Activated CD4-positive, CD25-positive, alpha-beta regulatory T cell treated with anti-CD3 and anti-CD28 coated beads, Interleukin-2, amount 50 U/mL, for 24 hours (primary cell): ENCODE results near the gene JAK3.
A peak's percentile ranks its signal among the peaks of the same experiment; 100 is the strongest.
"Not testable (repeated sequence)": the region's sequence is repeated elsewhere in the genome, so short reads cannot be mapped to it uniquely, and the experiment has no call there.

Source experiments
- ATAC-seq, 2 donors: fragments of 150-1000 bp; cut with Tn5 transposase; one replicate each; pipeline ENCODE4 v1.10.0; 2021; ENCODE audit warnings: mild to moderate bottlenecking in 1 of 2, moderate library complexity in 1 of 2

Gene JAK3

DNA sequence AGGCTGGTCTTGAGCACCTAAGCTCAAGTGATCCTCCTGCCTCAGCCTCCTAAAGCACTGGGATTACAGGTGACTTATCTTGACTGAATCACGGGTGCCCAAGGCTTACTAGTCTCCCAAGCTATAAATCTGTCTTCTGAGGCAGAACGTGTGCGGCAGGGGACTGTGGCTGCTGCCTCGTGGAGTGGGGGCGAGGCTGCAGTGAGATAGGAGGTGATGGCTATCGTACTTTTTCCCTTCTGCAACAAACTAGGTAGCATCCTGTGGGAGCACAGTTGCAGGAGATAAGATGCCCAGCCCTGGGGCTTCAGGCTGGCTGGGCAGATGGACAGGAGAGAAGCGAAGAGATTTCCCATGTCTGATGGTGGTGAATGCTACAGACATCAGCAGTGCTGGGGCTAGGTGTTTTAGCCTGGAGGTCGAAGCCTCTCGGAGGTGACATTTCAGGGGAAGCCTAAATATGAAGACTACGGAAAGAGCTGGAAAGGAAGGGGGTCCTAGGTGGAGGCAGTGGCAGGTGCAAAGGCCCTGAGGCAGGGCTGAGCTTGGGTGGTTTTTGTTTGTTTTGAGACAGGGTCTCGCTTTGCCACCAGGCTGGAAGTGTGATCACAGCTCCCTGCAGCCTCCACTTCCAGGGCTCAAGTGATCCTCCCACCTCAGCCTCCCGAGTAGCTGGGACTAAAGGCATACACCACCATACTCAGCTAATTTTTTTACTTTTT lies 45.5 kb downstream of the JAK3 start:
- no peak for ATAC-seq

DNA sequence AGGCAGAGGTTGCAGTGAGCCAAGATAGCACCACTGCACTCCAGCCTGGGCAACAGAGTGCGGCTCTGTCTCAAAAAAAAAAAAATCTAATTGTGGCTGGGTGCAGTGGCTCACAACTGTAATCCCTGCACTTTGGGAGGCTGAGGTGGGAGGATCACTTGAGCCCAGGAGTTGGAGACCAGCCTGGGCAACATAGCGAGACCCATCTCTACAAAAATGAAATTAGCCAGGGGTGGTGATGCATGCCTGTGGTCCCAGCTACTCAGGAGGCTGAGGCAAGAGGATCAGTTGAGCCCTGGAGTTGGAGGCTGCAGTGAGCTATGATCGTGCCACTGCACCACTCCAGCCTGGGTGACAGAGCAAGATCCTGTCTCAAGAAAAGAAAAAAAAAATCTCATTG lies 49.2 kb downstream of the JAK3 start:
- not testable (repeated sequence) for ATAC-seq

DNA sequence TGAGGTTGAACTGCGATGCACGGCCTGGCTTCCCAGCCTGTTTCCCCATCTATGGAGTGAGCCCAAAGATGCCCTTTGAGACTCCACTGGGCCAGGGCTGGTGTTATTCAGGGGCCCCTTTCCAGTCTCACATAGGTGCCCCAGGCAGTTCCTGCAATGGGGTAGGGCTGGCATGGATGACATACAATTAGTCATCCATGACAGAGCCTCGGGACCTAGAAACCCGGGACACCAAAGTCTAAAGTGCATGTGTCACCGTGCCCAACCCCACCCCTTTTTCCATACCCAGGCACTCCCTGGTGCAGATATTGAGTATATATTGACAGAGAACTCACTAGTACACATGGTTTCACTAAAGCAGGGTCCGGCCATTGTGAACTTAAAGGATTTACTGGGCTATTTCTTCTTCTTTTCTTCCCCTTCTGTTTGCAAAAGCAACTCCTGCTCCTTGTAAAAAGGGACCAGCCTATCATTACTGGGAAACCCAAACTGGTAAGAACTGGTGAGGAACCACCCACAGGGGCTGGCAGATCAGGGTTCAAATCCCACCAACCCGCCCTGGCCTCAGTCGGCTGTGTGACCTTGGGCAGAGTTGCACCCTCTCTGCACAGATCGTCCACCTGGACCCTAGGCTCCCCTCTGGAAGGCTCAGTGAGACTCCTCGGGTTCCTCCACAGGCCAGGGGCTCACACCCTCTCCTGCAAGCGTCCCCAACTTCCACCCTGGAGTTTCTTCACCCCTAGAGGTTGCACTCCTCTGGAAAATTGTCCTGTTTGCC lies 50.2 kb downstream of the JAK3 start:
- ATAC-seq: peak; percentile 94

DNA sequence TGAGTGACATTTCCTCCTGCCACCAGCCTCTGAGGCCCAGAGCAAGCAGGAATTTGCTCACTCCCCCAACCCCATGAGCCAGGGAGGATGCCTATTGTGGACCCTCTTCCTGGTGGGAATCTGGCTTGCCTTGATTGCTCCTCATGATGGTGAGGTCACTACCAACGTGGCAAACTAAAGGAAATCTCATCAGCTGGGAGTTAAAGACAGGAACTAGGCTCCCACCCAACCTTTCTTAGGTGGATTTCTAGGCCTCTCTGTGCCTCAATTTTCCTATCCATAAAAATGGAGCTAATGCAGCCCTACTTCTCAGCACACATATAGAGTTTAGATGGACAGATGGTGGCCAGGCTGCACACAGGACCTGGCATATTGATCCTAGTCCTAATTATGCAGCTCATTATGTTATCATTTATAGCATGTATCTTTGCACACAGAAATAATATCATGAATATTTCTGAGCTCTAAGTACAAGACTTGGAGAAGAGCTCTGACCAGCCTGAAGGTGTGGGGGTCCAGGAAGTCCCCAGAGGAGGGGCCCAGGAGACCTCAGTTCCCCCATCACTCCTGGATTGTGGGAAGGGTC lies 50.9 kb downstream of the JAK3 start:
- no peak for ATAC-seq

DNA sequence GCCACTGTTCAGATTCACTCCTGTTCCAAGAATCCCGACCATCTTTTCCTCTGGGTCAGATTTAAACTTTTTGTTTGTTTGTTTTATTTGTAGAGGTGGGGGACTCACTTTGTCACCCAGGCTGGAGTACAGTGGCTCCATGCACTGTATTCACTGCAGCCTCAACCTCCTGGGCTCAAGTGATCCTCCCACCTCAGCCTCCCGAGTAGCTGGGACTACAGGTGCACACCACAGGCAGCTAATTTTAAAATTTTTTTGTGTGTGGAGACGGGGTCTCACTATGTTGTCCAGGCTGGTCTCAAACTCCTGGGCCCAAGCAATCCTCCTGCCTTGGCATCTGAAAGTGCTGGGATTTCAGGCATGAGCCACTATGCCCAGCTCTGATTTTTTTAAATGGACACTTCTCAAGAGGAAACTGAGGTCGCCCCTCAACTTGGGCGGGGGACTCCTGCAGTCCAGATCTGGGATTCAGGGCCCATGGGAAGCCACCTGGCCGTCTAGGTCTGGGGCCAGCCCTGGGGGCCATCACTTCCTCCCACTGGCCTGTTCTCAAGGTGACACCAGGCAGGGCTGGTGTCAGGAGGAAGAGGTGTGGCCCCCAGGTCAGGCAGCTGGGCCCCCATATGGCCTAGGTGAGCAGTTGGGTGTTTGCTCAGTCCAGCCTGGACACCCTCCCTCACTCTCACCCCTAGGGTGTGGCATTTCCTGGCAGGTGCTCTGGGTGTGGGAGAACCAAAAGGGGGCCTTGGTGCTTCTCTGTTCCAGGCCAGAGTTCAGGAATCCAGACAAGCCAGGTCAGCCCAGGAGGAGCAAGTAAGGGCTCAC lies 51.6 kb downstream of the JAK3 start:
- ATAC-seq: no peak

DNA sequence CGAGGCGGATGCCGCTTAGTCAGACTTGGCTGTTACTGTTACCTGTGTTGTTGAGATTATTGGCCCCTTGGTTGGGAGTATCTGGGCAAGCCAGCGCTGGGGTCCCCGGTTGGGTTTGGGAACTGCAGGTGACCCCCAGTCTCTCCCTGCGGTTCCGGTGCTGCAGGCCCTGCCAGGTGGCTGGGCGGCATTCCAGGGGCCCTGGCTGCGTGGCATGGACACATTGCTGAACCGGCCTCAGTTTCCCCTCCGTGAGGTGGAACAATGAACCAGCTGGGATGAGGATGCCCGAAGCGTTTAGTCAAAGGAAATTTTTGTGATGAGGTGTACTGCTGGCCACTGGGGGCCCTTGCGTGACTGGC lies 52.3 kb downstream of the JAK3 start:
- ATAC-seq: no peak

DNA sequence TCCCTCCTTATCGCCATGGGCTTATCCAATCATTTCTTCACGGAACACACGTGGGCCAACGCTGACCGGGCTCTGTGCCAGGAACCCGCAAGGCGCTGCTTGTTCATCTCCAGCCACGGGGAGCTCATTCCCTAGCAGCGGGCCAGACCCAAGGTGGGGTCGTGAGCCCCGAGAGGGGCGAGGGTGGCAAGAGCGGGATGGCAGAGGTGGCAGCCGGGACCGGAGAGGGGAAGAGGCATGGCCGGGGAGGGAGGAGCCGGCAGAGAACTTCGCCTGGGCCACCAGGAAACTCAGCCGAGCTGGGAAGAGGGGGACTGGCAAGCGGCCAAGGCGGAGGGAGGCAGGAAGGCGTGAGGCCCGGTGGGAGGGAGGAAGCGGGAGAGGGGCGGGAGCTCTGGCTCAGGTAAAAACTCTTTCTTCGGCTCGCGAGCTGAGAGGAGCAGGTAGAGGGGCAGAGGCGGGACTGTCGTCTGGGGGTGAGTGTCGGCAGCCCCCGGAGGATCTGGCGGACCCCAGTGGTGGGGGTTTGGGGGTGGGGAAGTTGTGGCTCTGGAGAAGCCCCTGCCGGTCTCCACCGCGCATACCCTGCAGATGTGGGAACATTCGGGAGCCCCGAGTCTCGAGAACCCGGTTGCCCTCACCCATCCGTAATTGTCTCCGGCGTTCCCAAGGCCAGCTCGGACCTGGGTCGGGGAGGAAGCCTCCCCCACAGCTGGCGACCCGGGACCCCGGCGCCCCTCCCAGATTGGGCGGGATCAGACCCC lies 52.9 kb downstream of the JAK3 start, which contains the start of gene B3GNT3:
Gene B3GNT3 (plus strand): TSS at position 408 of the 764 bp plus-strand sequence. CDS start 12,670 bp downstream, outside the sequence.
- no peak for ATAC-seq

DNA sequence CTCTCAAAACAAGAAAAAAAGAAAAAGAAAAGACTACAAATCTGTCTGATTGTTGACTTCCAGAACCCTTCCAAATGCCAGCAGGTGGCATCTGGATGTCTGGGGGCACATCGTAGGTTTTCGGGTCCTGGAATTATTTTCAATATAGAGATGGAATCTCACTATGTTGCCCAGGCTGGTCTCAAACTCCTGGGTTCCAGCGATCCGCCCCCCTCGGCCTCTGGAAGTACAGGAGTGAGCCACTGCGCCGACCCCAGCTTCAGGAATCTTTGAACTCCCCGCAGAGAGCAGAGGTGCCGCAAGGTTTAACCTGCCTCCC lies 53.4 kb downstream of the JAK3 start:
- ATAC-seq: no peak

DNA sequence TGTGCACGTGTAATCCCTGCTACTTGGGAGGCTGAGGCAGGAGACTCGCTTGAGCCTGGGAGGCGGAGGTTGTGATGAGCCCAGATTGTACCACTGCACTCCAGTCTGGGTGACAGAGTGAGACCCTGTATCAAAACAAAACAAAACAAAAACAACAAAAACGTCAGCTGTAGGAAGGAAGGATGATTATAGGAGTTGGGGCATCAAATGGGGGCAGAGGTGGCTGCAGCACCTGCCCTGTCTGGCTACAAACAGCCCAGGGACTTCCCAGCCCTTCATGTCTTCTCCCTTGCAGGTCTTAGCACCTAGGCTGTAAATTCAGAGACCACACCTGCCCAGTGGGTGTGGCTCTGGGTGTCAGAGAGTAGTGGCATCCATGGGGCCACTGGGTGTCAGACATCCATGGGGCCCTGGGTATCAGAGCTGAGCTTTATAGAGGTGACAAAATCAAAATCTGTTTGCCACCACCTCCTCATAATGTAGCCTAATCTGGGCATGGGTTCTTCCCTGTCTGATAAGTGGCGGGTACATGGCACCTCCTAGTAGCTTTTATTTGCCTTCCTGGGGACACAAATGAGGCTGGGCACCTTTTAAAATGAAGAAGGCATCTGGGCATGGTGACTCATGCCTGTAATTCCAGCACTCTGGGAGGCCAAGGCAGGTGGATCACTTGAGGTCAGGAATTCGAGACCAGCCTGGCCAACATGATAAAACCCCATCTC lies 57.6 kb downstream of the JAK3 start:
- no peak for ATAC-seq

DNA sequence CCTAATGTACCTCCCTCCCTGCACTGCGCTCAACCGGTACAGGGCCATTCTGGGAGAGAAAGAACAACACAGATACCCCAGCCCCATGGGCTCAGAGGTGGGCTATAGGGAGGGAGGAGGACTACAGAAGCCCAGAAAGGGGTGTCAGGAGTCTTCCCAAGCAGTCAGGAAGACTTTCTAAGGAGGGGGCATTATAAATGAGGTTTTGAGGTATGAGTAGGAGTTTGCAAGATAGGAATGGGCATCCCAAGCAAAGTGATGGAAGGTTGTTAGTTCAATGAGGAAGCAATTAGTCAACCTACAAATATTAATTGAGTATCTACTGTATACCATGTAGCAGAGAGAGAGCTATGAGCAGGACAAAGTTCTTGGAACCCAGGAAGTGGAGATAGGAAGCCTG lies 59.1 kb downstream of the JAK3 start:
- ATAC-seq: no peak

DNA sequence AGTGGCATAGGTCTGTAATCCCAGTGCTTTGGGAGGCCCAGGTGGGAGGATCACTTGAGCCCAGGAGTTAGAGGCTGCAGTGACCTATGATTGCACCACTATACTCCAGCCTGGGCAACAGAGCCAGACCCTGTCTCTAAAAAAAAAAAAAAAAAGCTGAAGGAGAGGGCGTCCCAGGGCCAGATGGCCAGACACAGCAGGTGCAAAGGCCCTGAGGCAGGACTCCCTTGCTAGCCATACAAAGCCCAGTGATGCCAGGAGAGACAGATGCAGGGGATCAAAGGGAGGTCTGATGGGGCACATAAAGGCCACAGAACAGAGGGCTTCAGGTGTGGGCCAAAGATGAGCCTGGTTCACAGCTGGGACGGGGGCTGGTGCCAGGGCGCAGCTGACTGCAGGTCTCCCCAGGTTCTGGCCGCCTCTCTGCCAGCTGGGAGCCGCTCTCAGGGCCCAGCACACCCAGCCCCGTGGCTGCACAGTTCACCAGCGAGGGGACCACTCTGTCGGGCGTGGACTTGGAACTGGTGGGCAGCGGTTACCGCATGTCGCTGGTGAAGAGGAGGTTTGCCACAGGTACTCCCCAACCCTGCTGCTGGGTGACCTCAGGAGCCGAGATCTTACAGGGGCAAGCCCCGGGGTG lies 60.4 kb downstream of the JAK3 start:
- no peak for ATAC-seq

DNA sequence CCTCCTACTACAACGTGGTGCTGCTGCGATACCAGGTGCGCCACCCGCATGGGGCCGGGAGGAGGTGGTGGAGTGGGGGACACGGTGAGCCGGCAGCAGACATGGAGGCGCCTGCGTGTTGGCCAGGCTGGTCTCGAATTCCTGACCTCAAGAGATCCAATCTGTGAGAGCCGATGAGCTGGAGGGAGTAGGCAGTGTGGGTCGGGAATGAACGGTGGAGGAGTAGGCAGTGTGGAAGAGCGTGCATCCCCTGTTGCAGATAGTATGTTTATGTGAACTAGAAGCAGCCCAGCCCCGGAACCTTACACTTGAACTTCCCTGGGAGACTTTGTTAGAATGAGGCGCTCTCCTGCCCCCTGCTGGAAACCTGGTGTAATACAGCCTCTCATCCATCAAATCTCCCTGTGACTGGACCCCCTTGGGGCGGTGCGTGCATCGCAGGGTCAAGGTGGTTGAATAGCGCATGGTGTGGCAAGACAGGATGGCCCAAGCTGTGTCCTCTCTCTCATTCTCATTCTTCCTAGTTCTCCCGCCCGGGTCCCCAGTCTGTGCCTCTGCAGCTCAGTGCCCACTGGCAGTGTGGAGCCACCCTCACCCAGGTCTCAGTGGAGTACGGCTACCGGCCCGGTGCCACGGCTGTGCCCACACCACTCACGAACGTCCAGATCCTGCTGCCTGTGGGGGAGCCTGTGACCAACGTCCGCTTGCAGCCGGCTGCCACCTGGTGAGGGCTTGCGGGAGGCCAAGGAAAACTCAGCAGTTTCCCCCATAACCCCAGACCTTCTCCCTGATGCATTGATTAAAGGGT lies 63.4 kb downstream of the JAK3 start:
- peak; percentile 55 to 56 for ATAC-seq

DNA sequence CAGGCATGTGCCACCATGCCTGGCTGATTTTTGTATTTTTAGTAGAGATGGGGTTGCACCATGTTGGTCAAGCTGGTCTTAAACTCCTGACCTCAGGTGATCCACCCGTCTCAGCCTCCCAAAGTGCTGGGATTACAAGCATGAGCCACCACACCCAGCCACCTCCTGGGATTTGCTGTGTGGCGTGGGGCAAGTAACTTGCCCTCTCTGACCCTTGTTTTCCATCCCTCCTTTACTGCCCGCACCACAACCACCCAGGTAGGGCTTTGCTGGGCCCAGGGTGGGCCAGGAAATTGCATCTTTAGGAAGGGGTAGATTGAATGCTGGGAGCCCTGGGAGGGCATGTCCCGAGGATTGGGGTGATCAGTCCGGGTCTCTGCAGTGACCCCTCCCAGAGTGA lies 64.1 kb downstream of the JAK3 start:
- ATAC-seq: not testable (repeated sequence)

DNA sequence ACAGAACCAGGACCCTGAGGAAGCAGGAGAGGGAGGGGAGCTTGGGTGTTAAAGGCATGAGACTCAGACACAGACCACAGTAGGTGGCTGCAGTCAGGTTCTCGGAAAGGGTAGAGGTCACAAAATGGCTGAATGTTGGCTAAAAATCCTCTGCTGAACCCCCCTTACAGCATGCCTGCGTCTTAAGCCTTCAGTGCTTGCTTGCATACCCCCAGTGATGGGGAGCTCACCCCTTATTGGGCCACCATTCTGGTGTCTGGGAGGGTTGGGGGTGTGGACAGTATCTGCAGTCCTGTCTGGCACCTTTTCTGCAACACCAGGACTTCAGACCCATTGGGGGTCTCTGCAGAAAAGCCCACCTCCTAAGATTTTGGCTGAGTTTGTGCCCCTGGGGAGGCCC lies 67.0 kb downstream of the JAK3 start:
- ATAC-seq: no peak

DNA sequence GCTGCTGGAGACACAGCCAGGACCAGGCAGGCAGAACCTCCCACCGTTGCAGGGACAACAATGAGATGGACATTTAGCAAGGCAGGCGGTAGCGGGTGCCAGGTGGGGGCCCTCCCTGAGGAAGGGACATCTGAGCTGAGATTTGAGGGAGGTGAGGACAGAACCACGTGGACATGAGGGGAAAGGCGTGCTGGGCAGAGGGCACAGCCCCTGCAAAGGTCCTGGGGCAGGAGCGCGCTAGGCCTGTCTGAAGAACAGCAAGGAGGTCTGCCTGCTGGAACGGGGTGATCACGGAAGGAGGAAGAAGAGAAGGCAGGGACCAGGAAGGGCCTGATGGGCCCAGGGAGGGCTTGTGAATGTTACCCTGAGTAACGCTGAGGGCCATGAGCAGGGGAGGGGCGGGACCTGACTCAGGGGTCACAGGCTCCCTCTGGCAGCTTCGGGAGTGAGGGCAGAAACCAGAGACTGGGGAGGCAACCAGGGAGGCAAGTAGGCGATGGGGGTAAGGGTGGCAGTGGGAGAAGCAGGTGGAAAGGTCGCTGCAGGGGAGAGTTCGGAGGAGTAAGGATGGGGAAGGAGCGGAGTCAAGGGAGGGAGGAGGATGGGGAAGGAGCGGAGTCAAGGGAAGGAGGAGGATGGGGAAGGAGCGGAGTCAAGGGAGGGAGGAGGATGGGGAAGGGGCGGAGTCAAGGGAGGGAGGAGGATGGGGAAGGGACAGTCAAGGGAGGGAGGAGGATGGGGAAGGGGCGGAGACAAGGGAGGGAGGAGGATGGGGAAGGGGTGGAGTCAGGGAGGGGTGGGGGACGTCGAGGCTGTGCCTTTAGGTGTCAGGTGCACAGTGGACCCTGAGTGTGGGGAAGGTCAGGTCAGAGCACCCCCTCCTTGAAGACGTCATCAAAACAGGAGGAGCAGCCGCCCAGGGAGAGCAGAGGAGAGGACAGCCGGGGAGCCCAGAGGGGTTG lies 68.5 kb downstream of the JAK3 start:
- no peak for ATAC-seq

DNA sequence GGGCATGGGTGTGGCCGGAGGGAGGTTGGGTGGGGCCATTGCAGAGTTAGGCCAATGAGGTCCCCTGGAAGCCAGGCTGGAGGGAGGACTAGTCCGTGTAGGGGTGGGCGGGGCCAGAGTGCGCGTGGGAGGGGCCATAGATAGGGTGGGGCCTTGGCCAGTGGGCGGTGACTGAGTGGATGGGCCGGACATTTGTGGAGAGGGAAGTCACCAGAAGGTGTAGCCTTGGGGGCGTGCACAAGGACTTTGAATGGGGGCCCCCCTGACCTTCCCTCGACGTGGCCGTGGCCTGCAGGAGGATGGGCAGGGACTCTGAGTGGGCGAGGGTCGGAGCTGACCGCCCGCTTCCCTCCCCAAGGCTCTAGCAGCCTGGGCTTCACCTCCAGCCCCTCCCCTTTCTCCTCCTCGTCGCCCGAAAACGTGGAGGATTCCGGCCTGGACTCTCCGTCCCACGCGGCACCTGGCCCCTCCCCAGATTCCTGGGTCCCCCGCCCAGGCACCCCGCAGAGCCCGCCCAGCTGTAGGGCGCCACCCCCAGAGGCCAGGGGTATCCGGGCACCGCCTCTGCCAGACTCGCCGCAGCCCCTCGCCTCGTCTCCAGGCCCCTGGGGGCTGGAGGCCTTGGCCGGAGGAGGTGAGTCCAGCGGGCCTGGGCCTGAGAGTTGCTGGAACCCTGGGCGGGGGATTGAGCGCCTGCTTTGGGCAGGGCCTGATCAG lies 69.4 kb downstream of the JAK3 start:
- ATAC-seq: peak; percentile 25 to 42

DNA sequence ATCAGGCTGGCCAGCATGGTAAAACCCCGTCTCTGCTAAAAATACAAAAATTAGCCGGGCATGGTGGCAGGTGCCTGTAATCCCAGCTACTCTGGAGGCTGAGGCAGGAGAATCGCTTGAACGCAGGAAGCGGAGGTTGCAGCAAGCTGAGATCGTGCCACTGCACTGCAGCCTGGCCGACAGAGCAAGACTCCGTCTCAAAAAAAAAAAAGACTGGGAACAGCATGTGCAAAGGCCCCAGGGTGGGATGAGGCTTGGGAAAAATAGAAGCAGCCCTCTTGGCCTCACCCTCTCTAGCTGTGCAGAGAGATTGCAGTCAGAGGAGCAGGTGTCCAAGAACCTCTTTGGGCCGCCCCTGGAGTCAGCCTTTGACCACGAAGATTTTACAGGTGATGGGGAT lies 69.9 kb downstream of the JAK3 start:
- not testable (repeated sequence) for ATAC-seq
